ENCODE results near the gene MED15.
"Not testable (repeated sequence)": the region's sequence is repeated elsewhere in the genome, so short reads cannot be mapped to it uniquely, and the experiment has no call there.

MED15 gene

DNA sequence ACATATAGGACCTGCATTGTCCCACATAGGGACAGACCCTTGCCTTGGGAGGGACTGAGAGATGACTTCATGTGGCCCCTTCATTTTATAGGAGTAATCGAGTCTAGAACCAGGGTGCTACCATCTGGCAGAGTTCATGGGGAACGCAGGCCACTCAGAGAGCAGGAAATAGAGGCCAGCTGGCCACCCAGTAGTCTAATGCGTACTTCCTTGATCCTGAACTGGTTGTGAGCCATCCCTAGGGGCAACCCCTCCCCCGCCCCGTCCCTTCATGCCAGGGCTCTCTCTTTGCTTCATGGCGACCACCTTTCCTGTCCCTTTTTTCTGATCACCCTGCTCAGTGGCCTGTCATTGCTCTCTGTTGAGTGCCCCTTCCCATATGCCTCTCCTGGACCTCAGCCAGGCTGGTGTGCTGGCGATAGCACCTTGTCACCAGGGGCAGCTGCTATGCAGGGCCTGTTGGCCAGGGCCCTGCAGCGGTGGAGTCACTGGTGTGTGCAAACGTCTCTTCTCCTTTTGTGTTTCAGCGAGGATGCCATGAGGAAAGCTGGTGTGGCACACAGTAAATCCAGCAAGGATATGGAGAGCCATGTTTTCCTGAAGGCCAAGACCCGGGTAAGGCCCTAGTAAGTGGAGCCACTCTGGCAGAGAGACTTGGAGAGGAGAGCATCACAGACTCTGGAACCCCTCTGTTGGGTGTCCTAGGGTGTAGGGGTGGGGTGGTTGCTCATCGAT is 29.3 kb downstream of the MED15 start:
- Histone ChIP-seq H3K27me3 (ENCODE audit: insufficient read depth, low read length) (no peaks in the 10 kb centered on the region), H3K4me1 (ENCODE audit: insufficient read depth, low read length) (peaks cover 10% of the 10 kb centered on the region; the same call in 1 of the 2 replicates), H3K9ac (ENCODE audit: low read depth, low read length) (no peak overlapping the region), H3K36me3 (ENCODE audit: insufficient read depth, low read length) (peaks cover 36% of the 10 kb centered on the region), H3K27ac (ENCODE audit: low read depth, low read length) (no peak overlapping the region), H3K9me3 (ENCODE audit: insufficient read depth, low read depth, low read length) (no peaks in the 10 kb centered on the region), H3K4me3 (ENCODE audit: low read length) (no peak overlapping the region)
- 93% methylated on average over 12 of the region's 12 CpGs for WGBS

DNA sequence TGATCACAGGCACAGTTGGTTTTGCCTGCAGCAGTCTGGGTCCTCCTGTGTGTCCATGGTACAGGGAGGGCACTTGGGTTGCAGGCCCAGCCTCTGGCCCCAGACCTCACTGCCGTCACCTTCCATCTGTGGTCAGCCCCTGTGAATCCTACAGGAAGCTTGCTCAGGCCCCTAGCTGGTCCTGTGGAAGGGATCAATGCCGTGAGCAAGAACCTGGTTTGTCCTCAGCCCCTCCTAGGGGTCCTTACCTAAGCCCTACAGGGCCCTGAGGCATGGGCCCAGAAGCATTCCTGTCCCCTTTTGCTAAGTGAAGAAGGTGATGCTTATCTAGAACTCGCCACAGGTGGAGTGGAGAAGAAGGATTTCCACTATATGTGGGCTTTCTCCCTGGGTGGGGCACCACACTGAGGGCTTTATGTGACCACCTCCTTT is 29.9 kb downstream of the MED15 start:
- no peaks in the 10 kb centered on the region for H3K27me3 ChIP-seq (ENCODE audit: insufficient read depth, low read length)
- H3K4me3 ChIP-seq (ENCODE audit: low read length), result no peak overlapping the region
- peaks cover 4% of the 10 kb centered on the region; the same call in 1 of the 2 replicates for H3K4me1 ChIP-seq (ENCODE audit: insufficient read depth, low read length)
- H3K9me3 ChIP-seq (ENCODE audit: insufficient read depth, low read depth, low read length), result no peaks in the 10 kb centered on the region
- 92% methylated on average over 3 of the region's 3 CpGs for WGBS
- H3K9ac ChIP-seq (ENCODE audit: low read depth, low read length), result no peak overlapping the region
- H3K27ac ChIP-seq (ENCODE audit: low read depth, low read length), result no peak overlapping the region
- peaks cover 41% of the 10 kb centered on the region for H3K36me3 ChIP-seq (ENCODE audit: insufficient read depth, low read length)

DNA sequence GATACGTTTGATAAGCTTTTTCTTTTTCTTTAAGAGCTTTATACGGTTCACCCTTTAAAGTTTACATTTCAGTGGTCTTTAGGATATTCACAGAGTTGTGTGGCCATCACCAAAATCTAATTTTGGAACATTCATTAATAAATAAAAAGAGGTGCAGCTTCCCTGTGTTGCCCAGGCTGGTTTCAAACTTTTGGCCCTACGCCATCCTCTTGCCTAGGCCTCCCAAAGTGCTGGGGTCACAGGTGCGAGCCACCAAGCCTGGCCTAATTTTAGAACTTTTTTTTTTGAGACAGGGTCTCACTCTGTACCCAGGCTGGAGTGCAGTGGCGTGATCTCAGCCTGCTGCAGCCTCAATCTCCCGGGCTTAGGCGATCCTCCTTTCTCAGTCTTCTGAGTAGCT is 30.6 kb downstream of the MED15 start:
- no peak overlapping the region for H3K9ac ChIP-seq (ENCODE audit: low read depth, low read length)
- H3K9me3 ChIP-seq (ENCODE audit: insufficient read depth, low read depth, low read length), result no peaks in the 10 kb centered on the region
- no peaks in the 10 kb centered on the region; the same call in 1 of the 2 replicates for H3K4me1 ChIP-seq (ENCODE audit: insufficient read depth, low read length)
- no peak overlapping the region for H3K27ac ChIP-seq (ENCODE audit: low read depth, low read length)
- no peak overlapping the region for H3K4me3 ChIP-seq (ENCODE audit: low read length)
- H3K36me3 ChIP-seq (ENCODE audit: insufficient read depth, low read length), result peaks cover 43% of the 10 kb centered on the region
- whole genome bisulfite sequencing, result 91% methylated on average over 6 of the region's 7 CpGs
- no peaks in the 10 kb centered on the region for H3K27me3 ChIP-seq (ENCODE audit: insufficient read depth, low read length)

DNA sequence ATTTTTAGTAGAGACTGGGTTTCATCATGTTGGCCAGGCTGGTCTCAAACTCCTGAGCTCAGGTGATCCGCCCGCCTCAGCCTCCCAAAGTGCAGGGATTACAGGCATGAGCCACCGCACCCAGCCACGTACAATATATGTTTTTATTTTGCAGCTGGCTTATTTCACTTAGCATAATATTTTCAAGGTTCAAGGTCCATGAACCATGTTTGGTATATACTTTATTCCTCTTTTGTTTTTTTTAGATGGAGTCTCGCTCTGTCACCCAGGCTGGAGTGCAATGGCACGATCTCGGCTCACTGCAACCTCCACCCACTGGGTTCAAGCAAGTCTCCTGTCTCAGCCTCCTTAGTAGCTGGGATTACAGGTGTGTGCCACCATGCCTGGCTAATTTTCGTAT is 31.5 kb downstream of the MED15 start:
- H3K27me3 ChIP-seq (ENCODE audit: insufficient read depth, low read length); H3K4me3 ChIP-seq (ENCODE audit: low read length); H3K9ac ChIP-seq (ENCODE audit: low read depth, low read length); H3K9me3 ChIP-seq (ENCODE audit: insufficient read depth, low read depth, low read length); H3K4me1 ChIP-seq (ENCODE audit: insufficient read depth, low read length); H3K27ac ChIP-seq (ENCODE audit: low read depth, low read length): not testable (repeated sequence)
- WGBS, result 93% methylated on average over 8 of the region's 8 CpGs
- peaks cover 43% of the 10 kb centered on the region for H3K36me3 ChIP-seq (ENCODE audit: insufficient read depth, low read length)

GRCh38 chr22:20542055-20542454 is 34.6 kb downstream of the MED15 start:
- Histone ChIP-seq H3K4me1 (ENCODE audit: insufficient read depth, low read length) (peaks cover 5% of the 10 kb centered on the region; the same call in 1 of the 2 replicates), H3K27ac (ENCODE audit: low read depth, low read length) (no peak overlapping the region), H3K4me3 (ENCODE audit: low read length) (no peak overlapping the region), H3K36me3 (ENCODE audit: insufficient read depth, low read length) (peaks cover 48% of the 10 kb centered on the region), H3K9ac (ENCODE audit: low read depth, low read length) (no peak overlapping the region), H3K9me3 (ENCODE audit: insufficient read depth, low read depth, low read length) (no peaks in the 10 kb centered on the region), H3K27me3 (ENCODE audit: insufficient read depth, low read length) (no peaks in the 10 kb centered on the region)
- 100% methylated on average over 3 of the region's 3 CpGs for WGBS

GRCh38 chr22:20542736-20543135 is 35.3 kb downstream of the MED15 start:
- Histone ChIP-seq H3K36me3 (ENCODE audit: insufficient read depth, low read length) (peaks cover 44% of the 10 kb centered on the region), H3K27ac (ENCODE audit: low read depth, low read length) (no peak overlapping the region), H3K9ac (ENCODE audit: low read depth, low read length) (no peak overlapping the region), H3K27me3 (ENCODE audit: insufficient read depth, low read length) (no peaks in the 10 kb centered on the region), H3K4me3 (ENCODE audit: low read length) (no peak overlapping the region), H3K4me1 (ENCODE audit: insufficient read depth, low read length) (peaks cover 5% of the 10 kb centered on the region; the same call in 1 of the 2 replicates), H3K9me3 (ENCODE audit: insufficient read depth, low read depth, low read length) (no peaks in the 10 kb centered on the region)

DNA sequence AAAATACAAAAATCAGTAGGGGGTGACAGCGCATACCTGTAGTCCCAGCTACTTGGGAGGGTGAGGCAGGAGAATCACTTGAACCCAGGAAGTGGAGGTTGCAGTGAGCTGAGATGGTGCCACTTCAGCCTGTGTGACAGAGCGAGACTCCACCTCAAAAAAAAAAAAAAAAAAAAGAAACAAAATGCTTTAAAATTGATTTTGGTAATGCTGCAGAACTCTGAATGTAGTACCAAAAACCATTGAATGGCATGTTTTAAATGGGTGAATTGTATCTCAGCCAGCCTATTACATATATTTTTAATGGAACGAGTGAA is 37.9 kb downstream of the MED15 start:
- H3K27ac ChIP-seq (ENCODE audit: low read depth, low read length); H3K4me3 ChIP-seq (ENCODE audit: low read length); H3K27me3 ChIP-seq (ENCODE audit: insufficient read depth, low read length); H3K9me3 ChIP-seq (ENCODE audit: insufficient read depth, low read depth, low read length); H3K9ac ChIP-seq (ENCODE audit: low read depth, low read length): not testable (repeated sequence)
- Histone ChIP-seq H3K4me1 (ENCODE audit: insufficient read depth, low read length) (peaks cover 16% of the 10 kb centered on the region; the same call in 1 of the 2 replicates), H3K36me3 (ENCODE audit: insufficient read depth, low read length) (peaks cover 23% of the 10 kb centered on the region)
- 100% methylated on average over 2 of the region's 3 CpGs for WGBS

DNA sequence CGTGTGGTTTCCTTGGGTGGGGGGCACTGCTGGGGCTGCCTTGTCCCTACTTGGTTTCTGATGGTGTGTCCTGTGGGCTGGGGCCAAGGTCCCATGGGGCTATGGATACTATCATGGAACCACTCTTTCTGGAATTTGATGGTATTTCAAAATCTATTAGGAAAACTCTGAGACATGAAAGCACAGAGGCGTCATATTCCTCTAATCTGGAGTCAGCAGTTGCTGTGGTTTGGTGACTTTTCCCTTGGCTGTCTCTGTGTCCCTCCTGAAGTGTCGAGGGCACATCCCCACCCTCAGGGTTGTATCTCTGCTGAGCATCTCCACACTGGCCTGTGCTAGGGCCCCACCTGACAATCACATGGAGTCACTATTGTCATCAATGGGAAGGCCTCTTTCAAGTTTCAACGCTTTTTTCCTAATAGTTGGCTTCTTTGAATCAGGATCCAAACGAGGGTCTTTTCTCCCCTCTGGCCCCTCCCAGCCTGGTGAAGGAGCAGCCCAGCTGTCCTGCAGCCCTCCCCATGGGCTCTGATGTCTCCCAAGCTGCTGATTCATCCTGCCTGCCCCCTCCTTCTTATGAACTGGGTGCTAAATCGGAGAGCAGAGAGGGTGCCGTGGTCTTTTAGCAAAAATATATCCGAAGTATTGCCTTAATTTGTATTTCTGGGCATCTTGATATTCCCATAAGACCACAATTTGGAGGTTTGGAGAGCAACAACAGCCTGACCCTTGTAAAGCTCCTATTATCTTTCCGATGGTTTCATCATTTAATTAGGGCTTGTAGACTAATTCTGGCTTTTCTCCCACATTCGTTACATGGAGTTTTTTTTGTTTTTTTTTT is 38.5 kb downstream of the MED15 start:
- Histone ChIP-seq H3K27ac (ENCODE audit: low read depth, low read length) (no peak overlapping the region; the same call in 1 of the 2 replicates), H3K9ac (ENCODE audit: low read depth, low read length) (no peak overlapping the region), H3K27me3 (ENCODE audit: insufficient read depth, low read length) (no peaks in the 10 kb centered on the region), H3K9me3 (ENCODE audit: insufficient read depth, low read depth, low read length) (no peaks in the 10 kb centered on the region), H3K36me3 (ENCODE audit: insufficient read depth, low read length) (peaks cover 18% of the 10 kb centered on the region), H3K4me3 (ENCODE audit: low read length) (no peak overlapping the region), H3K4me1 (ENCODE audit: insufficient read depth, low read length) (peaks cover 23% of the 10 kb centered on the region)
- WGBS, result 89% methylated on average over 10 of the region's 10 CpGs

GRCh38 chr22:20546541-20546950 is 39.1 kb downstream of the MED15 start:
- Histone ChIP-seq H3K4me3 (ENCODE audit: low read length) (no peak overlapping the region), H3K9me3 (ENCODE audit: insufficient read depth, low read depth, low read length) (no peaks in the 10 kb centered on the region), H3K4me1 (ENCODE audit: insufficient read depth, low read length) (peaks cover 29% of the 10 kb centered on the region), H3K36me3 (ENCODE audit: insufficient read depth, low read length) (peaks cover 20% of the 10 kb centered on the region), H3K27me3 (ENCODE audit: insufficient read depth, low read length) (no peaks in the 10 kb centered on the region), H3K27ac (ENCODE audit: low read depth, low read length) (no peak overlapping the region), H3K9ac (ENCODE audit: low read depth, low read length) (no peak overlapping the region)
- WGBS, result 92% methylated on average over 4 of the region's 4 CpGs

DNA sequence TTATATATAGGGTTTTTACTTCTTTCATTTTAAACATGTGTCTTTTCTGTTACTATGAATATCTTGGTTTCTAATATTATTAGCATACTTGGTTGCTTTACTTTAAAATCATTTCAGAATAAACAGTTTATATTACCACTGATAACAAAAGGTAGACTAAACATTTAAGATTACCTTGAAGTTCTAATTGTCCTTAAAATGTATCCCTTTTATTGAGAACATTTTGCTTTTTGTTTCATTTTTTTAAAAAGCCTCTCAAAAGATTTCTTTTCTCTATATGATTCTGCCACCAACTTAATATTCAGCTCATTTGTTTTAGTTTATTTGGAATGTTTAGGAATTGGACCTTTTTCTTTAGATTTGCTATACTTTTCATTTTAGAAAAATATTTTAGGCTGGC is 39.6 kb downstream of the MED15 start:
- no peak overlapping the region for H3K4me3 ChIP-seq (ENCODE audit: low read length)
- peaks cover 23% of the 10 kb centered on the region for H3K36me3 ChIP-seq (ENCODE audit: insufficient read depth, low read length)
- no peaks in the 10 kb centered on the region for H3K9me3 ChIP-seq (ENCODE audit: insufficient read depth, low read depth, low read length)
- H3K27ac ChIP-seq (ENCODE audit: low read depth, low read length), result no peak overlapping the region
- H3K4me1 ChIP-seq (ENCODE audit: insufficient read depth, low read length), result peaks cover 33% of the 10 kb centered on the region
- no peak overlapping the region for H3K9ac ChIP-seq (ENCODE audit: low read depth, low read length)
- H3K27me3 ChIP-seq (ENCODE audit: insufficient read depth, low read length), result no peaks in the 10 kb centered on the region

GRCh38 chr22:20548806-20549205 is 41.4 kb downstream of the MED15 start:
- H3K9me3 ChIP-seq (ENCODE audit: insufficient read depth, low read depth, low read length), result no peaks in the 10 kb centered on the region
- H3K27ac ChIP-seq (ENCODE audit: low read depth, low read length), result no peak overlapping the region
- 89% methylated on average over 4 of the region's 4 CpGs for WGBS
- no peak overlapping the region for H3K4me3 ChIP-seq (ENCODE audit: low read length)
- H3K27me3 ChIP-seq (ENCODE audit: insufficient read depth, low read length), result no peaks in the 10 kb centered on the region
- H3K36me3 ChIP-seq (ENCODE audit: insufficient read depth, low read length), result peaks cover 33% of the 10 kb centered on the region
- no peak overlapping the region for H3K9ac ChIP-seq (ENCODE audit: low read depth, low read length)
- H3K4me1 ChIP-seq (ENCODE audit: insufficient read depth, low read length), result peaks cover 33% of the 10 kb centered on the region

Data from HUES64 (cell line).